Measurements from ENCODE around the gene LPP. TPM values are rescaled to one million over a fixed set of nuclear protein-coding genes. Genes with fewer than 3 reads are reported as not detected.

LPP gene
- total and polyA plus RNA-seq, 2 of the 4 experiments (the other 2 are of a cell fraction) = 16.0 to 130 TPM

- Histone ChIP-seq H3K4ac (ENCODE audit: low read depth, low read length) (peak overlapping the region; percentile 64; the same call in 1 of the 2 replicates), H3K23ac (ENCODE audit: low read depth, low read length) (peak overlapping the region; percentile 28; the same call in 1 of the 2 replicates), H2AFZ (replicated peaks; ENCODE audit: low read length, poor library complexity) (no peak overlapping the region), H3K36me3 (ENCODE audit: control insufficient read depth, insufficient read depth, low read length) (peaks cover 3% of the 10 kb centered on the region), H3K9me1 (ENCODE audit: insufficient read depth, low read length) (peaks cover 10% of the 10 kb centered on the region), H2BK20ac (ENCODE audit: low read depth, low read length) (peak overlapping the region; percentile 60; the same call in 1 of the 2 replicates), H2AK5ac (ENCODE audit: low read depth, low read length) (no peak overlapping the region; the same call in 1 of the 2 replicates), H3K79me1 (ENCODE audit: low read depth in 1 of 2, low read length in 2 of 2) (peaks cover 35 to 58% of the 10 kb centered on the region in 2 experiments), H3K27me3 (ENCODE audit: control insufficient read depth, insufficient read depth, low read length) (no peaks in the 10 kb centered on the region), H2AK9ac (replicated peaks; ENCODE audit: low read depth, low read length, poor library complexity) (no peak overlapping the region), H3K14ac (replicated peaks; ENCODE audit: low read depth, low read length) (no peak overlapping the region; the same call in 1 of the 2 replicates), H4K5ac (ENCODE audit: low read depth, low read length) (no peak overlapping the region; the same call in 1 of the 2 replicates), H3K4me2 (ENCODE audit: low read depth, low read length) (peak overlapping the region; percentile 47; the same call in 1 of the 2 replicates), H3K27ac (ENCODE audit: insufficient read depth, low read length) (peak overlapping the region; percentile 70; the same call in 1 of the 2 replicates), H4K8ac (ENCODE audit: low read depth in 2 of 2, low read length in 2 of 2) (peak overlapping the region; percentile 47 to 56; a peak in 1 of 4 replicates), H3K4me3 (ENCODE audit: insufficient read depth, low read depth, low read length) (no peak overlapping the region), H4K91ac (ENCODE audit: insufficient read depth, low read depth, low read length) (peak overlapping the region; percentile 9; the same call in 1 of the 2 replicates), H3K9ac (ENCODE audit: low read depth, low read length) (no peak overlapping the region; the same call in 1 of the 2 replicates), H2BK120ac (ENCODE audit: low read depth, low read length) (peak overlapping the region; percentile 64; the same call in 1 of the 2 replicates), H3K9me3 (ENCODE audit: control insufficient read depth, insufficient read depth, low read length) (no peaks in the 10 kb centered on the region), H3K56ac (ENCODE audit: extremely low read depth, insufficient read depth, low read length) (peak overlapping the region; percentile 7; the same call in 1 of the 2 replicates), H4K20me1 (ENCODE audit: insufficient read depth, low read length) (no peaks in the 10 kb centered on the region; the same call in 1 of the 2 replicates), H2BK15ac (ENCODE audit: low read depth, low read length) (peak overlapping the region; percentile 21; the same call in 1 of the 3 replicates), H3K4me1 (ENCODE audit: control insufficient read depth, insufficient read depth, low read length) (peaks cover 10% of the 10 kb centered on the region; the same call in 1 of the 2 replicates), H2BK5ac (ENCODE audit: low read depth, low read length, poor library complexity, severe bottlenecking) (peak overlapping the region; percentile 73), H3K18ac (ENCODE audit: low read depth, low read length) (peak overlapping the region; percentile 37; the same call in 1 of the 2 replicates)
- no TSS peak for BruUV-seq (replicated peaks)
- CTCF ChIA-PET = no interaction called here
- DNase-seq = peak; percentile 89
- in situ Hi-C loops (cut with MboI; ENCODE audit: low sequenced_read_pairs) (loop anchor here (25.0 kb wide), 1 partner anchor 810 kb away; the partner anchor contains the start of gene BCL6), dilution Hi-C loops (cut with HindIII; ENCODE audit: low sequenced_read_pairs, unreplicated experiment) (no loop called here), intact Hi-C loops (cut with micrococcal nuclease) (no loop called here)
- POLR2A ChIA-PET (ENCODE audit: unreplicated experiment) = interaction anchor here (0.7 kb wide), 1 partner anchor 192 kb away, joined by 3 read pairs; no protein-coding TSS in a partner anchor
- no CpG with 5 or more reads among the region's 6 CpGs for WGBS, 2 experiments (ENCODE audit: extremely low coverage in 2 of 2, insufficient read length in 1 of 2)
- peak; percentile 96 for ATAC-seq (ENCODE audit: low read depth)
- peak; percentile 18; the same call in 1 of the 2 replicates for TF ChIP-seq SMC3 (IDR thresholded peaks at IDR 0.05; ENCODE audit: low read depth, low read length)
- TF ChIP-seq BHLHE40 (IDR thresholded peaks at IDR 0.05; ENCODE audit: low read depth, low read length) = 0 out of 2 replicates have a peak, but pooled peaks have one; percentile 7
- no peak for TF ChIP-seq NFE2L2 (IDR thresholded peaks at IDR 0.05; ENCODE audit: low read depth, low read length)
- TF ChIP-seq MAFK (IDR thresholded peaks at IDR 0.05; ENCODE audit: low read depth, low read length) = peak; percentile 14; the same call in 1 of the 2 replicates
- peak; percentile 20 for TF ChIP-seq RAD21 (IDR thresholded peaks at IDR 0.05; ENCODE audit: low read length)
- TF ChIP-seq, protein P1, sequence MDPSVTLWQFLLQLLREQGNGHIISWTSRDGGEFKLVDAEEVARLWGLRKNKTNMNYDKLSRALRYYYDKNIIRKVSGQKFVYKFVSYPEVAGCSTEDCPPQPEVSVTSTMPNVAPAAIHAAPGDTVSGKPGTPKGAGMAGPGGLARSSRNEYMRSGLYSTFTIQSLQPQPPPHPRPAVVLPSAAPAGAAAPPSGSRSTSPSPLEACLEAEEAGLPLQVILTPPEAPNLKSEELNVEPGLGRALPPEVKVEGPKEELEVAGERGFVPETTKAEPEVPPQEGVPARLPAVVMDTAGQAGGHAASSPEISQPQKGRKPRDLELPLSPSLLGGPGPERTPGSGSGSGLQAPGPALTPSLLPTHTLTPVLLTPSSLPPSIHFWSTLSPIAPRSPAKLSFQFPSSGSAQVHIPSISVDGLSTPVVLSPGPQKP (IDR thresholded peaks at IDR 0.05; ENCODE audit: borderline replicate concordance, low read depth, low read length) = no peak
- peak; percentile 78 for TF ChIP-seq FOS (IDR thresholded peaks at IDR 0.05; ENCODE audit: low read depth, low read length)
Measured at GRCh38 chr3:188546835-188547670, 393.1 kb downstream of the LPP start.
